ENCODE measurements around the gene RHBDL3. TPM values are rescaled to one million over a fixed set of nuclear protein-coding genes. Genes with fewer than 3 reads are reported as not detected.
"Not testable (repeated sequence)": the region's sequence is repeated elsewhere in the genome, so short reads cannot be mapped to it uniquely, and the experiment has no call there.

RHBDL3 gene
- total and polyA plus RNA-seq, 5 experiments from 2014 or later = not detected

DNA sequence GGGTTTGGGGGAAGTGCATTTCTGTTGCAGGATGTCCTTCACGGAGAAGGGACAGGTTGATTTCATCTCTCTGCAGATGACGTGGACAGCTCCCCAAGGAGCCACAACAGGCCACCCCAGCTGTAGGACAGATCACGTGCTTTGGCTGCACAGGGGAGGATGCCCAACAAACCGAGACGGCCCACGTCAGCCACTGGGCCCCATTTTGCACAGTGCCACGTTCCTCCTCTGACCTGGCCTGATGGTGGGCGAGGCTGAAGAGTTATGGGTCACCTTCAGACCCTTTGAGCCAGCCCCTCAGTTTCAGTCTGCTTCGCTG lies 9.0 kb upstream of the RHBDL3 start:
- ATAC-seq (no peak), DNase-seq (no peak)
- peaks cover 3 to 38% (median 14%) of the 10 kb centered on the region in 5 donors for H3K27me3 Mint-ChIP-seq
- H3K4me1 Mint-ChIP-seq = no peaks in the 10 kb centered on the region
- H3K27ac Mint-ChIP-seq = no peak overlapping the region
- H3K36me3 Mint-ChIP-seq = no peaks in the 10 kb centered on the region
- H3K9me3 Mint-ChIP-seq = peaks cover 0 to 4% (median 0%) of the 10 kb centered on the region in 9 donors
- no peak overlapping the region for H3K4me3 Mint-ChIP-seq
- POLR2A ChIA-PET = interaction anchor here (0.5 kb wide), 1 partner anchor 94 kb away, joined by 4 read pairs; no protein-coding TSS in a partner anchor

DNA sequence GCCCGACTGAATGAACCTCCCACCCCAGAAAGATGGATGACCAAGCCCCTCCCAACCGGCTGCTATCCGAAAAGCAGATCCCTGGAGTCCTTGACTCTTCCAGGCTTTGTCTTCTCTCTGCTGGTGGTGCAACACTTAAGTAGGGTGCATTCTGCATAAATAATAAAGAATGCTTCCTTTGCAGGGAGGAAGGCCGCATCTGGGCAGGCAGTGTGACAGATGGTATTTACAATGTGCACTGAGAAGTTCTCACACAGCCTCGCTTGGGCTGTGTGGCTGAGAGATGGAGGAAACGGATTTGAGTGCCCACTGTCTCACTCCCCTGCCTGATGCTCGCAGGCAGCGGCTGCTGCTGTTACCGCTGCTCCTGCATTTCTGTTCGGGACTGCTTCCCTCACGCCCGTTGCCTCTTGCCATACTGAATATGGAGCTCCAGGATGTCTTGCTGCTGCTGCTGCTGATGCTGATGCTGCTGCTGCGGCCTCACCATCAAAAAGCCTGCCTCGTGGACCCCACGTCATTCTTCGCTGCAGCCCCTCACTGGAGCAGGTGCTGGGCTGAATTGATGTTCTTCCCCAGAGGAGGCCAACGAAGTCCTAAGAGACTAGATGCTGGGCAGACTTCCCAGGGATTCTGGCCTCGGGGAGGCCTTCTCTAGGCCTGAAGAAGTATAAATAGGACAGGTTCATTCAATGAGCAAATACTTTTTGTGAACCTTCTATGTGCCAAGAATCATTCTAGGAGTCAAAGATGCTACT lies 7.1 kb upstream of the RHBDL3 start:
- POLR2A ChIA-PET = no interaction called here
- ATAC-seq (no peak), DNase-seq (no peak)
- Mint-ChIP-seq H3K4me1 (no peaks in the 10 kb centered on the region), H3K36me3 (no peaks in the 10 kb centered on the region), H3K4me3 (no peak overlapping the region), H3K27ac (no peak overlapping the region), H3K9me3 (no peaks in the 10 kb centered on the region), H3K27me3 (peaks cover 3 to 54% (median 22%) of the 10 kb centered on the region in 5 donors)

DNA sequence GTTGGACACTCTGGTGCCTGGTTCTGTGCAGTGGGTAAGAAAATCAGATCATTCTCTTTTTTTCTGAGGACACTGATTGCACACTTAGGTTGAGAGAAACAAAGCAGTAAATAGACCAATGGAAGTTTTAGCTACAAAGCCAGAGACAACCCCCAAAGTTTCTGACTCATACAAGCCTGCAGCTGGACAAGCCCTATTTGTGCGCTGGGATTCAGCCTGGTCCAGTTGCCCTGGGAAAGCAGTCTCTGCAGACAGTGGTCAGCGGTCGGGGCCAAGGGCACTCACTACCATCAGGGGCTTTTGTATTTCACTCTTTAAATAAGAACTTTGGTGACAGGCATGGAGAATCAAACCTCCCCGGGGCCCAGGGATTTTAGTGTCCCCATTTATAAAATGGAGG lies 6.0 kb upstream of the RHBDL3 start:
- Mint-ChIP-seq H3K4me1 (peaks cover 0 to 2% (median under 1%) of the 10 kb centered on the region in 4 donors), H3K4me3 (no peak overlapping the region), H3K9me3 (no peaks in the 10 kb centered on the region), H3K27me3 (peaks cover 7 to 64% (median 31%) of the 10 kb centered on the region in 5 donors), H3K27ac (no peak overlapping the region), H3K36me3 (no peaks in the 10 kb centered on the region)
- ATAC-seq (no peak), DNase-seq (no peak)
- POLR2A ChIA-PET = interaction anchor here (0.5 kb wide), 1 partner anchor 104 kb away, joined by 10 read pairs; no protein-coding TSS in a partner anchor

DNA sequence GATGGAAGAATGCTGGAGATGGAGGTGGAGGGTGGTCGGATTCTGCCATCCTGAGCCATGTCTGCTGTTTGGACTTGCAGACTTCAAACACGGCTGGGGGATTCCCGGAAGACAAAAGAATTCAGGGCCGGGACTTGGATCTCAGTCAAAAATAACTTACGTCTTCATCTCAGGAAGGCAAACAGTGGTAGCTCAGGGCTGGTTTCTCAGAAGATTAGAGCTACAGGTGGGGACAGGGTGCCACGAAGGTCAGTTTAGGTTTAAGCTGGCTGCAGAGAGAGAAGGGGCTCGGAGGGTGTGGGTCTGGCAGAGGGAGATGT lies 4.3 kb upstream of the RHBDL3 start:
- ATAC-seq (no peak), DNase-seq (no peak)
- peaks cover 0 to 2% (median 0%) of the 10 kb centered on the region in 3 donors for H3K36me3 Mint-ChIP-seq
- peaks cover 9 to 70% (median 34%) of the 10 kb centered on the region in 5 donors for H3K27me3 Mint-ChIP-seq
- no peaks in the 10 kb centered on the region for H3K9me3 Mint-ChIP-seq
- H3K4me1 Mint-ChIP-seq = peaks cover 5 to 6% (median 5%) of the 10 kb centered on the region in 4 donors
- POLR2A ChIA-PET = interaction anchor here (0.5 kb wide), 1 partner anchor 1137 kb away, joined by 4 read pairs; no protein-coding TSS in a partner anchor
- H3K27ac Mint-ChIP-seq = no peak overlapping the region
- no peak overlapping the region for H3K4me3 Mint-ChIP-seq

DNA sequence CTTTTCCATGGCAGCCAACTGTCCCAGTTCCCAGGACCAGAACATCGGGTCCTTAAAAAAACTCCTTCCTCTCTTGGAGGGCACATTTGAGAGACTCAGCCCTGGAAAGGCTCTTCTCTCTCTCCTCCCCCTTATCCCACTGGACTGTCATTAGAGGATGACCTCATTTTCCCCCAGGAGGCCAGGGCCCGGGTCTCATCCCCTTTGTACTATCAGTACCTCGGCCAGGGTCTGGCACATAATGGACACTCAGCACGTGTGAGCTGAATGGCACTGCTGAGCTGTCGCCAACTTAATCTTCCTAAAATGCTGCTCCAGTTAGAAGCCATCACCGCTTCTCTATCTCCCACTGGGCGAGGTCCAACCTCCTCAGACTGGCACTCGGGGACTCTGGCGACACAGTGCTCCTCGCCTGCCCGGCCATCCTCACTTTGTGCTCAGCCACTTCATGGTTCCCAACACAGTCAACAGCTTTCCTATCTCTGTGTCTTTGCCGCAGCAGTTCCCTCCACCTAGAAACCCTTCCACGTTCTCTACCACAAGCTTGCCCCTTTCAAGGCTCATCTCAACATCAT lies 3.6 kb upstream of the RHBDL3 start:
- H3K27ac Mint-ChIP-seq = no peak overlapping the region
- POLR2A ChIA-PET = interaction anchor here (0.5 kb wide), 1 partner anchor 1138 kb away, joined by 4 read pairs; no protein-coding TSS in a partner anchor
- H3K36me3 Mint-ChIP-seq = peaks cover 0 to 3% (median 0%) of the 10 kb centered on the region in 3 donors
- H3K9me3 Mint-ChIP-seq = no peaks in the 10 kb centered on the region
- ATAC-seq (no peak), DNase-seq (no peak)
- peaks cover 9 to 74% (median 38%) of the 10 kb centered on the region in 5 donors for H3K27me3 Mint-ChIP-seq
- peaks cover 7 to 10% (median 8%) of the 10 kb centered on the region in 4 donors for H3K4me1 Mint-ChIP-seq
- H3K4me3 Mint-ChIP-seq = no peak overlapping the region

DNA sequence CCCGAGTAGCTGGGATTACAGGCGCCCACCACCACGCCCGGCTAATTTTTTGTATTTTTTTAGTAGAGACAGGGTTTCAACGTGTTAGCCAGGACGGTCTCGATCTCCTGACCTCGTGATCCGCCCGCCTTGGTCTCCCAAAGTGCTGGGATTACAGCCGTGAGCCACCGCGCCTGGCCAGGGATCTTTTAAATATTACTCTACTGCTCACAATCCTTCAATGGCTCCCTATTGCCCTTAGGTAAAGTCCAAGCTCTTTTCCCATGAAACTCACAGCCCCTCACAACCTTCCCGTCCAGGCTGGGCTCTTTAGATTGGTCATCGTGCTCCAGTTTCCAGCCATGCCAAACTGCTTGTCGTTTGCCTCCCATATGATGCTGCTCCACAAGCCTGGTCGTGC lies 2.1 kb upstream of the RHBDL3 start:
- Mint-ChIP-seq H3K4me1 (peaks cover 15 to 22% (median 16%) of the 10 kb centered on the region in 4 donors), H3K27me3 (peaks cover 21 to 78% (median 48%) of the 10 kb centered on the region in 5 donors), H3K27ac (peak overlapping the region in 2 of 10 donors; percentile 10 to 31), H3K4me3 (peak overlapping the region in 1 of 10 donors; percentile 7)
- DNase-seq, H3K36me3 Mint-ChIP-seq, ATAC-seq, POLR2A ChIA-PET, H3K9me3 Mint-ChIP-seq: not testable (repeated sequence)

DNA sequence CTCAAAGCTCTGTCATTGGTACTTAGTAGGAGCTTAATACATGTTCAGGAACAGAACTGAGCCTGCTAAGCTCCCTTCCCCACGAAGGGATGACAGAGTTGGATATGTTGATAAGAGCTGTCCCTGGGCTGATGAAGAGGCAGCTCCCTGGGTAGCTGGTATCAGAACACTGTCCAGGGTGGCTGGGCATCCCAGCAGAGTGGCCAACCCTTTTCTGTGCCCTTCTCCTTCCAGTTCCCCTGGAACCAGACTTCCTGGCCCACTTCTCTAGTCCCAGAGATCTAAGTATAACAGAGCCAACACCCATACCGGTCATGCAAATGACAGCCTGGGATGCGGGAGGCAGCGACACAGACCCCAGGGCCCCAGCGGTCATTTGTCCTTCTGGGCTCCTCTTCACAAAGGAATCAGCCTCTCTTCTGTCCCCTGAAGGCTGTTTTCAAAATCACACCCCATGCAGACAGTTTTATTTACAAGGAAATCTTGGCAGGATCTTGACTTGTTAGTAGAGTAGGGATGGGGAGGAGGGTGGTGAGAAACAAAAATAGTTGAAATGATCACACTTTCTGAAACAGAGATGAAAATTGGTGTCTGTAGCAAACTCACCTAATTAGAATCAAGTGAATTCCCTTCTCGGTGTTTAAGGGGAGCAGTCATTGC lies 1.4 kb upstream of the RHBDL3 start:
- Mint-ChIP-seq H3K27ac (peak overlapping the region in 2 of 10 donors; percentile 15 to 18), H3K9me3 (no peaks in the 10 kb centered on the region), H3K4me3 (peak overlapping the region; percentile 47 to 88 (median 70)), H3K27me3 (peaks cover 24 to 79% (median 52%) of the 10 kb centered on the region in 5 donors), H3K36me3 (peaks cover 0 to 9% (median 0%) of the 10 kb centered on the region in 3 donors), H3K4me1 (peaks cover 15 to 22% (median 16%) of the 10 kb centered on the region in 4 donors)
- POLR2A ChIA-PET = no interaction called here
- no peak for DNase-seq
- no peak for ATAC-seq

DNA sequence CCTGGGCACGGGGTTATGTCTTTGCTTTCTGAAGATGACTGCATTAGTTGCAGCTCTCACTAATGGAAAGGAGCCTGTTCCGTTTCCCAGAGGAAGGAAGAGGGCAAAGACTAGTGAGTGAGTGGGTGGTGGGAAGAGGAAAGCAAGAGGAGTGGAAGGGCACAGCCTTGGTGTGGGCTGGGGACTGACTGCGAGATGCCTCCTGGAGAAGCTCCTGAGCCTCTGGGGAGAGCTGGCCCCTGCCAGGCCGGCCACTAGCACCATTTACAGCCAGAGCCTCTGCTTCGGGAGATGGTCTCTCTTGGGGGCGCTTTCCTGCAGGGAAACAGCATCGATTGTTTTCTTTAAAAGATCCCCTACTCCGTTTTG lies 825 bp upstream of the RHBDL3 start:
- Mint-ChIP-seq H3K27ac (peak overlapping the region in 4 of 10 donors; percentile 15 to 63 (median 32)), H3K4me1 (peaks cover 15 to 22% (median 16%) of the 10 kb centered on the region in 4 donors), H3K4me3 (peak overlapping the region; percentile 67 to 88 (median 79)), H3K27me3 (peaks cover 24 to 79% (median 55%) of the 10 kb centered on the region in 5 donors), H3K9me3 (no peaks in the 10 kb centered on the region), H3K36me3 (peaks cover 0 to 9% (median 0%) of the 10 kb centered on the region in 3 donors)
- ATAC-seq (no peak), DNase-seq (no peak)
- POLR2A ChIA-PET = no interaction called here

DNA sequence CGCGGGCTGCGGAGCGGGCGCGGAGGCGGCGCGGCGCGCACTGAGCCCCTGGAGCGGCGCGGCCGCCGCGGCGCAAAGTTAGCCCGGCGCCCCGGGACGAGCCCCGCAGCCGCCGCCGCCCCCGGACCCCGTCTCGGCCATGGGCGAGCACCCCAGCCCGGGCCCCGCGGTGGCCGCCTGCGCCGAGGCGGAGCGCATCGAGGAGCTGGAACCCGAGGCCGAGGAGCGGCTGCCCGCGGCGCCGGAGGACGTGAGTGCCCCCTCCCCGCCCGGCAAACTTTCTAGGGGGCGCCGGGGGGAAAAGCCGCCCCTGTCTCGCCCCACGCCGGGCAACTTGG lies 388 bp downstream of the RHBDL3 start:
- H3K4me3 Mint-ChIP-seq = peak overlapping the region in 1 of 10 donors; percentile 68
- ATAC-seq = peak; percentile 18 to 45
- DNase-seq = no peak
- peaks cover 15 to 22% (median 16%) of the 10 kb centered on the region in 4 donors for H3K4me1 Mint-ChIP-seq
- H3K27me3 Mint-ChIP-seq = peaks cover 22 to 81% (median 59%) of the 10 kb centered on the region in 5 donors
- no peak overlapping the region for H3K27ac Mint-ChIP-seq
- H3K9me3 Mint-ChIP-seq = no peaks in the 10 kb centered on the region
- POLR2A ChIA-PET = no interaction called here
- H3K36me3 Mint-ChIP-seq = peaks cover 0 to 9% (median 0%) of the 10 kb centered on the region in 3 donors

DNA sequence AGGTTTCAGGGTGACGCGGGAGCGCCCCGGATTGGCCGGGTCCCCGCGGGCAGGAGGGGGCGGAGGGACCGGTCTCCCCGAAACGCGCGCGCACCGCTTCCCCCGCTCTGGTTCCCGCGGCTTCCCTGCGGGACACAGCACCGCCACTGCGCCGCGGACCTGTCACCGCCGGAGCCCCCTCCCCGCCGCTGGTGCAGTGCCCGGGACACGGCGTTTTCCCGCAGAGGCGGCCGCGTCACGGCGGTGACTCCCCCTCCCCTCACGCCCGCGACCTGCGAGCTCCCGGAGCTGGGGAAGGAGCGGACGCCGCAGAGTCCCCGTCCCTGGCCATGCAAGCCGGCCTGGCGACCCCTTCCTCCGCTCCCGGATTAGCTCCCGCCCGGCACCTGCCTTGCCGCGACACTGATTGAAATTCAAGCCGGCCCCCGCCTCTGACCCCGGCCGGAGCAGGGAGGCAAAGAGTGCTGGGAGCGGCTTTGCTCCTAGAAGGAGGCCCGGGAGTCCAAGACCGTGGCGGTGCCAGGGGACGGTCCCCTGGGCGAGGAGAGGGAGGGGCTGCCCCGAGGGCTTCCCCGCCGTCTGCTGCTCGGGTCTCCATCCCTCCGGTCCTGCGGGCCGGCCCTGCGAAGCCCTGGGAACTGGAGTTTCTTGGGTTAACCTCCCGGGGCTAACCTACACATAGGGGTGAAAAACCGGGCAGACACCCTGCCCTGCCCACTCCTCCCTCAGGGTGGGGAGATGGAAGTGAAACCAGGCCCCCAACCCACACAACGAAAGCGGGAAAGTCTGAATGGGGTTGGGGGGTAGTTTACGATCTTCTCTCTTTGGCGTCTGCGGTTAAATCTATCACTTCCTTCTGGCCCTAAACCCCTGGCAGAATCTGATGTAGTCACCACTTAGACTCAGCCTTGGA lies 1.0 kb downstream of the RHBDL3 start:
- Mint-ChIP-seq H3K4me1 (peaks cover 15 to 22% (median 16%) of the 10 kb centered on the region in 4 donors), H3K36me3 (peaks cover 0 to 9% (median 0%) of the 10 kb centered on the region in 3 donors), H3K4me3 (peak overlapping the region; percentile 68 to 86 (median 84)), H3K27ac (peak overlapping the region in 3 of 10 donors; percentile 40 to 73 (median 68)), H3K27me3 (peaks cover 23 to 82% (median 62%) of the 10 kb centered on the region in 5 donors), H3K9me3 (no peaks in the 10 kb centered on the region)
- ATAC-seq (peak; percentile 39 to 41), DNase-seq (peak in 4 of 10 donors; percentile 5 to 31 (median 18))
- POLR2A ChIA-PET = no interaction called here

DNA sequence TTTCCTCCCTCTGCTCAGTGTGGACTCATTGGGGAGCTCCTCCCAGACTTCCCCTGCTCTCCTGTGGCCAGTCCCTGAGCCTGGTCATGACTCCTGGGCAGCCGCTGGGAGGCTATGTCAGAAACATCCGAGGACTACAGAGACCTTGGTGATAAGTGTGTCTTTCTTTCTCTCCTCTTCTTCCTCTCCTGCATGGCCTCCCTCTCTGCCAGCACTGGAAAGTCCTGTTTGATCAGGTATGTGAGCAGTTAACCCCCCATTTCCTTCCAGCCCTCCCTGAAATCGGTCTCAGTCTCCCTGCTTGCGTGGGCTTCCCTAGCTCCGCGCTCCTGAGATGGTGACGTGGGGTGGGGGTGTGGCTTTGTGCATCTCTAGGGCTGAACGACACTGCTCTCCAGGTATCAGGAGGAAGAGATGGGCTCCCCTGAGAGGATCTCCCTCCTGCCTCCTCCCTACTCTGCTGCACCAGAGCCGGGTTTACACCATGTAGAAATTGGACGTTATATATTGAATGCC lies 2.1 kb downstream of the RHBDL3 start:
- Mint-ChIP-seq H3K27ac (peak overlapping the region in 3 of 10 donors; percentile 17 to 68 (median 47)), H3K27me3 (peaks cover 27 to 84% (median 68%) of the 10 kb centered on the region in 5 donors)

More for the DNA sequence above, 2.1 kb downstream of the RHBDL3 start:
- Mint-ChIP-seq H3K9me3 (no peaks in the 10 kb centered on the region), H3K4me1 (peaks cover 15 to 22% (median 16%) of the 10 kb centered on the region in 4 donors), H3K36me3 (peaks cover 0 to 9% (median 0%) of the 10 kb centered on the region in 3 donors), H3K4me3 (peak overlapping the region; percentile 60 to 87 (median 81))
- POLR2A ChIA-PET = no interaction called here
- no peak for DNase-seq
- peak in 1 of 2 donors; percentile 30 for ATAC-seq

Data from naive thymus-derived CD8-positive, alpha-beta T cell (primary cell).